ENCODE data around the gene SNX8.
"Not testable (repeated sequence)": the region's sequence is repeated elsewhere in the genome, so short reads cannot be mapped to it uniquely, and the experiment has no call there.

Gene SNX8

DNA sequence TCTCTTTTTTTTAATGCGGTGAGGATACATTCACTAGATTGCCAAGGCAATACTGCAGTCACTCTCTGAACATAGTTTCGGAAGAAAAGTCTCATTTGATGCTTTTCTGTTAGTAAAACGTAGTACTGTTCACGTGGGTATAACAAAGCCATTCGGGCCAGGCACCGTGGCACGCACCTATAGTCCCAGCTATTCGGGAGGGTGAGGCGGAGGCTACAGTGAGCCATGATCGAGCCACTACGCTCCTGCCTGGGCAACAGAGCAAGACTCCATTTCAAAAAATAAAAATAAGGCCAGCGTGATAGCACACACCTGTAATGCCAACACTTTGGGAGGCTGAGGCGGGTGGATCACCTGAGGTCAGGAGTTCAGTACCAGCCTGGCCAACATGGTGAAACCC, 24.6 kb downstream of the SNX8 start:
- DNase-seq: no peak

GRCh38 chr7:2289111-2289586, 25.1 kb downstream of the SNX8 start:
- DNase-seq: no peak

GRCh38 chr7:2288503-2288902, 25.7 kb downstream of the SNX8 start:
- DNase-seq: no peak

DNA sequence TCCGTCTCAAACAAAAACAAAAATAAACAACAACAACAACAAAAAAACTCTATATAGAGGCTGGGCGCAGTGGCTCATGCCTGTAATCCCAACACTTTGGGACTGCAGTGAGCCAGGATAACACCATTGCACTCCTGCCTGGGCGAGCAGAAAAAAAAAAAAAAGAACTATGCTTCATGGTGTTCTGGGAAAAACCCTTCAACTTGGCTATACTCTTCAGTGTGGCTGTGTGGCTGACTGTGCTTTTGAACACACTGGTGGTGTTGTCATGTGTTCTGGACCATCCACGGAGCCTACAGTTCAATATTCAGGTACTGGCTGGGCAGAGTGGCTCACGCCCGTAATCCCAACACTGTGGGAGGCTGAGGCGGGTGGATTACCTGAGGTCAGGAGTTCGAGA, 26.5 kb downstream of the SNX8 start:
- no peak for DNase-seq

- no peak for DNase-seq
Observed at GRCh38 chr7:2283074-2283473, 31.2 kb downstream of the SNX8 start.

DNA sequence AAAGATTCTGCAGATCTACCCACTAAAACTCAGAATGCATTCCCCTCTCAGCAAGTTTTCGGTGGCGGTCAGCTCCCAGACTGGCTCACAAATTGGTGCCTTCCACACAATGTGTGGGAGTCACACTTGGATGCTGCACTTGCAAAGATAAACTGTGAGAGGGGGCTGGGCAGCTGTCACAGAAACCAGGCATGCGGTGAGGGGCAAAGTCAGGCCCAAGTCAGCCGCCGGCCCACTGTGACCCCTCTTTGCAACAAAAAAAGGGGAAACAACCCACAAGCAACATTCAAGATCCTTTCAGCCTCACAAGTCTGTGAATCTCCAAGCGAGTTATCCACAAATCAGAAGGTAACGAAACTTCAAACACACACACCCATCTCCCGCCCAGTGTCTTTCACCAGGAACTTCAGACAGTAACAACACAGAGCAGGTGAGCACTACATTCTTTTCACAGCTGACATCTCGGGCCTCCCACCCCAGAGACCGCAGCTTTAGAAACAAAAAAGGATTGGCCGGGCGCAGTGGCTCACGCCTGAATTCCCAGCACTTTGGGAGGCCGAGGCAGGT, 32.0 kb downstream of the SNX8 start:
- no peak for DNase-seq

- DNase-seq: no peak
Observed at GRCh38 chr7:2281541-2281940, 32.7 kb downstream of the SNX8 start.

- DNase-seq: no peak
Observed at GRCh38 chr7:2280424-2280823, 33.8 kb downstream of the SNX8 start.

DNA sequence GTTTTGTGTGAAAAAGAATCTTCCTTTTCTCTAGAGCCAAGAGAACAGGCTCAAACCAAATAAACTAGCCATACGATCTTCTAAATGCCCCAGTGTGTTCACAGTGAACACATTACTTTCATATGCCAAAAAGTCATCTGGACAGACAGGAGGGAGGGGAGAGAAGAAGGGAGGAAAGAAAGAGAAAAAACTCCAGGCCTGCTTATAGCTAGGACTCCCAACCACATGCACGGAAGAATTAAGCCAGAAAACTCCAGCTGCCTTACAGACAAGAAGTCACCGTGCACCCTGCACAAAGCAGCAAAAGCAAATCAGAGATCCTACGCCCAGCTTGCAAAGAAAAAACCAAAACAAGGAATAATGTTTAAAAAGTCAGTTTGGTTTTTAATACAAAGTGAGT, 34.3 kb downstream of the SNX8 start:
- no peak for DNase-seq

DNA sequence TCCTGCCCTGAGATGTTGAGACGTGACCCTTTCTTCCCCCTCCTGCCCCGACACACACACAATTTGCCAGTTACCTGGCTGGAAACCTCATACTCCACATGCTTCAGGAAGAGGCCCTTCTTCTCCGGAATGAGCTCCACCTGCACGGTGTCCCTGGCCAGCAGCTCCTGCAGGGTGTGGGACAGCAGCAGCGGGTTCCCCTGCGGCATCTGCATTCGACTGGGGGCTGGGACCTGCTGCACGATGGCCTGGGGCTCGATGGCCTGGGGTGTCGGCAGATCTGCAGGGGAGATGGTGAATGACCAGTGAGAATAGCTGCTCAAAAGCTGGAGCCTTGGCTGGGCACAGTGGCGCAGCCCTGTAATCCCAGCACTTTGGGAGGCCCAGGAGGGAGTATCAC, 36.2 kb downstream of the SNX8 start:
- DNase-seq: no peak

- DNase-seq: no peak
Observed at GRCh38 chr7:2276107-2276506, 38.1 kb downstream of the SNX8 start.

- DNase-seq: no peak
Observed at GRCh38 chr7:2275101-2275500, 39.1 kb downstream of the SNX8 start.

GRCh38 chr7:2274666-2275065, 39.6 kb downstream of the SNX8 start:
- DNase-seq: no peak

GRCh38 chr7:2273866-2274265, 40.4 kb downstream of the SNX8 start:
- DNase-seq: no peak

DNA sequence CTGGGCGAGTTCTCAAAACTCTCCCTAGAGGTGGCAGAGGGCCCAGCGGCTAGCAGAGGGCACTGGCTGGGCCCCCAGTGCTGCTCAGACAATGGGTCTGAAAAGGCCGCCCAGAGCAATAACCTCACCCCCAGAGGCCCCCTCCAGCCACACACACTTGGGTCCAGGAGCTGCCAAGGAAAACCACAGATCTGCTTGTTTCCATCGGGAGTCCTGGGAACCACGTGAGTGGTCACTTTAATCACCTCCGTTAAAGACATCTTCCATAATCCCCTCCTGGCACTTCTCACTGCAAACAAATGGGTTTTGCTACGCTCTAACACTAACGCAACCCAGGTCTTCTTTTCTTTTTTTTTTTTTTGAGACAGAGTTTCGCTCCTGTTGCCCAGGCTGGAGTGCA, 42.2 kb downstream of the SNX8 start:
- no peak for DNase-seq

GRCh38 chr7:2271273-2272026, 42.8 kb downstream of the SNX8 start:
- no peak for DNase-seq

GRCh38 chr7:2270495-2270894, 43.7 kb downstream of the SNX8 start:
- DNase-seq: no peak

DNA sequence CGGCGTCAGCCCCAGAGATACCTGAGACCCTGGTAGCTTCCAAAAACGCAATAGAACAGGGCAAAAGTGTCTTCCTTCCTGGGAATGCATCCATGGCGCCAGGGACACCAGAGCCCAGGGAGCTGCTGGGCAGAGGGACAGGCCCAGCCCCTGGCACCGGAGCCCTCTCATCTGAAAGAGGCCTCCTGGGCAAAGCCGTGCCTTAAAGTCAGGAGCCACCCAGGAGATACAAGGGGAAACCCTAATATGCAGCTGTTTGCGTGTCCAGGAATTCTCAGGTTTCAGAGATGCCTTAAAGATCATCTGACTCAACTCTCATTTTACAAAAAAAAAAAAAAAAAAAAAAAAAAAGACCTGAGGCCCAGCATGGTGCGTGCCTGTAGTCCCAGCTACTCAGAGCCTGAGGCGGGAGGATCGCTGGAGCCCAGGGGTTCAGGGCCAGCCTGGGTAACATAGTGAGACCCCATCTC, 44.2 kb downstream of the SNX8 start:
- DNase-seq: no peak

DNA sequence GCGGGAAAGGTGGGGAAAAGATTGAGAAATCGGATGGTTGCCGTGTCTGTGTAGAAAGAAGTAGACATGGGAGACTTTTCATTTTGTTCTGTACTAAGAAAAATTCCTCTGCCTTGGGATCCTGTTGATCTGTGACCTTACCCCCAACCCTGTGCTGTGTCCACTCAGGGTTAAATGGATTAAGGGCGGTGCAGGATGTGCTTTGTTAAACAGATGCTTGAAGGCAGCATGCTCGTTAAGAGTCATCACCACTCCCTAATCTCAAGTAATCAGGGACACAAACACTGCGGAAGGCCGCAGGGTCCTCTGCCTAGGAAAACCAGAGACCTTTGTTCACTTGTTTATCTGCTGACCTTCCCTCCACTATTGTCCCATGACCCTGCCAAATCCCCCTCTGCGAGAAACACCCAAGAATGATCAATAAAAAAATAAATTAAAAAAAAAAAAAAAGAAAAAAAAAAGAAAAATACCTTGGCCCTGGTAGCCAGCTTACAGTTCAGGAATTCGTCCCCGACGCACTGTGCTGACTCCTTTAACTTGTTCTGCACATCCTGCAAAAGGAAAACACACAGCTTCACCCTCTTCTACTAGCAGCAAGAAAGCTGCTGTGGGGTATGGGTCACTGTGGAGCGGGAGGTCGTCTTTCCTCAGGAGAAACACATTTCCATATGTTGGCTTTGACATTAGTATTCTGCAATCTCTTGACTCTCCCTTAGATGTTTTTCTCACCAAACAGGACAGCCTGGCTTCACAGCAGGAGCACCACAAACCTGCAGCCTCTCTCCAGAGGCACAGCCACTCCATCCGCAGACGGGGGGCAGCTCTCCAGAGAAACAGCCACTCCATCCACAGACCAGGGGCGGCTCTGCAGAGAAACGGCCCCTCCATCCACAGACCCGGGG, 44.9 kb downstream of the SNX8 start:
- not testable (repeated sequence) for DNase-seq

- DNase-seq: no peak
Observed at GRCh38 chr7:2266911-2267310, 47.3 kb downstream of the SNX8 start.

DNA sequence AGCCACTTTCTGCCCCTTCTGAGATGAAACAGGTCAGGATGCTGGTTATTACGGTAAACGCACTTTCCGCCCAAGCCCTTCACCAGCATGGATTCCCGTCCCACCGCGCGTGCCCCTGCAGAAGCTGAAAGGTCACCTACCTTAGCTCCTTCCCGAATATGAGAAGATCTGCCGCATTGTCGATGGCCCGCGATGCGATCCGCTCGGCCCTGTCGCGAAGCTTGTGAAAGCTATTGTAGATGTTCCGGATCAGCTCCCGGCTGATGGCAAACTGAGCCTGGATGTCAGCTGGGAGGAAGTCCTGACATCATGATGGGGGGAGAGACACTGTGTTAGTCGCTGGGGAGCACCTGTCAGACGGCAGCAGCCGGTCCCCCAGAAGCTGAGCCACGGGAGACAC, 50.1 kb downstream of the SNX8 start:
- DNase-seq: no peak

DNA sequence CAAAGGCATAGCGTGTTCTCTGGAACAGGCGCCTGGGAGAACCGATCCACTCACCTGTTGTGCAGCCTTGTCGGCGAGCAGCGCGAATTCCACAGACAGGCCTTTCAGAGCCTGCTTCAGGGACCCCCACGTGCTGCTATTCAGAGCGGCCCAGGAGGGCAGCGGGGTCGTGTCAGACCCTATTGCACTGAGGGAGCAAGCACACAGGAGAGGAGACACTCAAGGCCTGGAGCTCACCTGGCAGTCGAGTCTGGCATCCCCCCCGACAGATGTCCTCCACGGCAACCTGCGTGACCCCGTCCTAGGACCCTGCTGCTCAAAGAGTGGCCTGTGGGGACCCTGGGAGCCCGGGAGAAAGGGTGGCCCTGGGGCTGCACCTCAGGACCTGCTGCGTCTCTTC, 51.1 kb downstream of the SNX8 start:
- no peak for DNase-seq

DNA sequence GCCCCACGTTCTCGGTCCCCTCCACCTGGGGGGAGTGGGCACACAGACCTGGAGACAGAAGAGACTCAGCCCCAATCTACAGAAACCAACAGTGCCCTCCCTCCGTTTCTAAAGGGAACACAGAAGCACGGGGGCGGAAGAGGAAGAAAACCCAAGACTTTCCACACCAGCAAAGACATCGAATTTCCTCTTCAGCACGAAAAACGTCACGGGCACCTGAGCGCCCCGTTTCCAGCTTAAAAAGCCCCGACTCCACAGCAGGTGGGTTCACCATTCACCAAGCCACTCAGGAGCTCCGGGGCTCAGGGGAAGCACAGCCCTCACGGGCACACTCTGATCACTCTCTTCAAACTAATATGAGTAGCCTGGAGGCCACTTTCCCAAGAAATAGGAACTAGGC, 52.6 kb downstream of the SNX8 start:
- DNase-seq: no peak

DNA sequence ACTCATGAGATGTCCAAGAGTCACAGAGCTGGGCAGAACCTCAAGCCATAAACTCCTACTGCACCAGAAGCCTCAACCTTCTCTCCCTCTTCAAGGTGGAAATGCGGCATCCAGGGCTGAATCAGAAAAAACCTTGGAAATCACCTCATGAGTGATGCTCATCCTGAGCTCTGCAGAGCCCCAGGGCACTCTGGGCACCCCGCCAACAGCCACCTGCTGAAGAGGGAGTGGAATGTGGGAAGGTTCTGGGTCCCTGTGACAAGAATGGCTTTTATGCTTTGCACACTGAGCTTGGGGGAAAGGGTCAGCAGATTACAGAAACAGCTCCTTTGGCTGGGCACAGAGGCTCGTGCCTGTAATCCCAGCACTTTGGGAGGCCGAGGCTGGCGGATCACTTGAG, 53.4 kb downstream of the SNX8 start:
- peak; percentile 4 for DNase-seq

Data from DMS153 (cell line).